ENCODE data around the gene FOXP2. TPM values are rescaled to one million over a fixed set of nuclear protein-coding genes. Genes with fewer than 3 reads are reported as not detected.

Gene FOXP2
- total and polyA plus RNA-seq, 2 of the 4 experiments (the other 2 are of a cell fraction): 0.89 to 1.1 TPM

DNA sequence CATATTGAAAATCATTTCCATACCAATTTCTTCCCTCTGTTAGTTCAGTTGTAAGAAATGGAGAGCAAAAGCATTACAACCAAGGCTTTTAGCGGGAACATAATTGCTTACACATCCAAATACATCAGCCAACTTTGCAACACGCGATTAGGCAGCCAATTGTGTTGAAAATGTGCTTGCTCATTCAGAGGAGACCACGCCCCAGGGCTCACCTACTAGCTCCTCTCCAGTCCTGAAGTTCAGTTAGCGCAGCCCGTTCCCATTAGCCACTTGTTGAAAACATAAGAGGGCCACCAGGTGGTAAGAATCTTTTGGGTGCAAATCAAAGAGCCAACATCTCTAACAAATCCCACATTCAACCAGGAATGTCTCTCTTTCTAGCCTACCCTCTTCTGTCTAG lies 294.0 kb downstream of the FOXP2 start:
- Histone ChIP-seq H3K27me3 (ENCODE audit: control insufficient read depth, insufficient read depth, low read length) (no peaks in the 10 kb centered on the region), H3K4me3 (ENCODE audit: insufficient read depth, low read depth, low read length) (no peak overlapping the region), H3K36me3 (ENCODE audit: control insufficient read depth, insufficient read depth, low read length) (no peaks in the 10 kb centered on the region), H3K4ac (ENCODE audit: low read depth, low read length) (no peak overlapping the region), H2AFZ (replicated peaks; ENCODE audit: low read length, poor library complexity) (no peak overlapping the region), H2AK9ac (replicated peaks; ENCODE audit: low read depth, low read length, poor library complexity) (no peak overlapping the region), H3K4me1 (ENCODE audit: control insufficient read depth, insufficient read depth, low read length) (no peaks in the 10 kb centered on the region), H2BK20ac (ENCODE audit: low read depth, low read length) (no peak overlapping the region), H3K9ac (ENCODE audit: low read depth, low read length) (no peak overlapping the region), H4K91ac (ENCODE audit: insufficient read depth, low read depth, low read length) (no peak overlapping the region), H4K5ac (ENCODE audit: low read depth, low read length) (no peak overlapping the region), H3K18ac (ENCODE audit: low read depth, low read length) (no peak overlapping the region), H3K9me3 (ENCODE audit: control insufficient read depth, insufficient read depth, low read length) (no peaks in the 10 kb centered on the region), H3K27ac (ENCODE audit: insufficient read depth, low read length) (no peak overlapping the region), H2BK120ac (ENCODE audit: low read depth, low read length) (no peak overlapping the region), H3K14ac (replicated peaks; ENCODE audit: low read depth, low read length) (no peak overlapping the region), H3K23ac (ENCODE audit: low read depth, low read length) (no peak overlapping the region), H3K9me1 (ENCODE audit: insufficient read depth, low read length) (no peaks in the 10 kb centered on the region), H2AK5ac (ENCODE audit: low read depth, low read length) (no peak overlapping the region), H3K56ac (ENCODE audit: extremely low read depth, insufficient read depth, low read length) (no peak overlapping the region), H3K79me1 (ENCODE audit: low read depth in 1 of 2, low read length in 2 of 2) (no peaks in the 10 kb centered on the region), H2BK5ac (ENCODE audit: low read depth, low read length, poor library complexity, severe bottlenecking) (no peak overlapping the region), H4K20me1 (ENCODE audit: insufficient read depth, low read length) (no peaks in the 10 kb centered on the region), H4K8ac (ENCODE audit: low read depth in 2 of 2, low read length in 2 of 2) (no peak overlapping the region), H3K4me2 (ENCODE audit: low read depth, low read length) (no peak overlapping the region), H2BK15ac (ENCODE audit: low read depth, low read length) (no peak overlapping the region)
- ATAC-seq (ENCODE audit: low read depth) (no peak), DNase-seq (no peak)
- CTCF ChIA-PET: no interaction called here
- dilution Hi-C loops (cut with HindIII; ENCODE audit: low sequenced_read_pairs, unreplicated experiment): no loop called here
- in situ Hi-C loops (cut with MboI; ENCODE audit: low sequenced_read_pairs): no loop called here
- POLR2A ChIA-PET (ENCODE audit: unreplicated experiment): no interaction called here
- no TSS peak for BruUV-seq (replicated peaks)
- no CpG with 5 or more reads among the region's 6 CpGs for WGBS, 2 experiments (ENCODE audit: extremely low coverage in 2 of 2, insufficient read length in 1 of 2)
- TF ChIP-seq MXI1 (IDR thresholded peaks at IDR 0.05; ENCODE audit: borderline replicate concordance, low read depth, low read length) (no peak), FOS (IDR thresholded peaks at IDR 0.05; ENCODE audit: low read depth, low read length) (no peak), NFE2L2 (IDR thresholded peaks at IDR 0.05; ENCODE audit: low read depth, low read length) (no peak), BHLHE40 (IDR thresholded peaks at IDR 0.05; ENCODE audit: low read depth, low read length) (no peak), POLR2A (IDR thresholded peaks at IDR 0.05; ENCODE audit: low read depth, low read length) (no peak), CHD1 (IDR thresholded peaks at IDR 0.05; ENCODE audit: low read depth, low read length) (no peak), CEBPB (IDR thresholded peaks at IDR 0.05; ENCODE audit: low read depth, low read length) (no peak), SMC3 (IDR thresholded peaks at IDR 0.05; ENCODE audit: low read depth, low read length) (no peak), RAD21 (IDR thresholded peaks at IDR 0.05; ENCODE audit: low read length) (no peak), RFX5 (IDR thresholded peaks at IDR 0.05; ENCODE audit: low read depth, low read length) (no peak), MAZ (IDR thresholded peaks at IDR 0.05; ENCODE audit: borderline replicate concordance, low read depth, low read length) (no peak), MAFK (IDR thresholded peaks at IDR 0.05; ENCODE audit: low read depth, low read length) (no peak), RCOR1 (IDR thresholded peaks at IDR 0.05; ENCODE audit: insufficient replicate concordance, low read length) (no peak)
- TF ChIP-seq, protein P1, sequence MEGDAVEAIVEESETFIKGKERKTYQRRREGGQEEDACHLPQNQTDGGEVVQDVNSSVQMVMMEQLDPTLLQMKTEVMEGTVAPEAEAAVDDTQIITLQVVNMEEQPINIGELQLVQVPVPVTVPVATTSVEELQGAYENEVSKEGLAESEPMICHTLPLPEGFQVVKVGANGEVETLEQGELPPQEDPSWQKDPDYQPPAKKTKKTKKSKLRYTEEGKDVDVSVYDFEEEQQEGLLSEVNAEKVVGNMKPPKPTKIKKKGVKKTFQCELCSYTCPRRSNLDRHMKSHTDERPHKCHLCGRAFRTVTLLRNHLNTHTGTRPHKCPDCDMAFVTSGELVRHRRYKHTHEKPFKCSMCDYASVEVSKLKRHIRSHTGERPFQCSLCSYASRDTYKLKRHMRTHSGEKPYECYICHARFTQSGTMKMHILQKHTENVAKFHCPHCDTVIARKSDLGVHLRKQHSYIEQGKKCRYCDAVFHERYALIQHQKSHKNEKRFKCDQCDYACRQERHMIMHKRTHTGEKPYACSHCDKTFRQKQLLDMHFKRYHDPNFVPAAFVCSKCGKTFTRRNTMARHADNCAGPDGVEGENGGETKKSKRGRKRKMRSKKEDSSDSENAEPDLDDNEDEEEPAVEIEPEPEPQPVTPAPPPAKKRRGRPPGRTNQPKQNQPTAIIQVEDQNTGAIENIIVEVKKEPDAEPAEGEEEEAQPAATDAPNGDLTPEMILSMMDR (conservative IDR thresholded peaks at IDR 0.05; ENCODE audit: low read depth, low read length): no peak
- TF ChIP-seq, protein P2, sequence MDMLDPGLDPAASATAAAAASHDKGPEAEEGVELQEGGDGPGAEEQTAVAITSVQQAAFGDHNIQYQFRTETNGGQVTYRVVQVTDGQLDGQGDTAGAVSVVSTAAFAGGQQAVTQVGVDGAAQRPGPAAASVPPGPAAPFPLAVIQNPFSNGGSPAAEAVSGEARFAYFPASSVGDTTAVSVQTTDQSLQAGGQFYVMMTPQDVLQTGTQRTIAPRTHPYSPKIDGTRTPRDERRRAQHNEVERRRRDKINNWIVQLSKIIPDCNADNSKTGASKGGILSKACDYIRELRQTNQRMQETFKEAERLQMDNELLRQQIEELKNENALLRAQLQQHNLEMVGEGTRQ (IDR thresholded peaks at IDR 0.05; ENCODE audit: low read depth, low read length): no peak
- TF ChIP-seq, protein P3, sequence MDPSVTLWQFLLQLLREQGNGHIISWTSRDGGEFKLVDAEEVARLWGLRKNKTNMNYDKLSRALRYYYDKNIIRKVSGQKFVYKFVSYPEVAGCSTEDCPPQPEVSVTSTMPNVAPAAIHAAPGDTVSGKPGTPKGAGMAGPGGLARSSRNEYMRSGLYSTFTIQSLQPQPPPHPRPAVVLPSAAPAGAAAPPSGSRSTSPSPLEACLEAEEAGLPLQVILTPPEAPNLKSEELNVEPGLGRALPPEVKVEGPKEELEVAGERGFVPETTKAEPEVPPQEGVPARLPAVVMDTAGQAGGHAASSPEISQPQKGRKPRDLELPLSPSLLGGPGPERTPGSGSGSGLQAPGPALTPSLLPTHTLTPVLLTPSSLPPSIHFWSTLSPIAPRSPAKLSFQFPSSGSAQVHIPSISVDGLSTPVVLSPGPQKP (IDR thresholded peaks at IDR 0.05; ENCODE audit: borderline replicate concordance, low read depth, low read length): no peak
- intact Hi-C loops (cut with micrococcal nuclease): no loop called here

Data from IMR-90 (cell line).